Body of pancreas (tissue), 4 donors: ENCODE data around the gene CCT6B.

Experiments used
- CTCF ChIP-seq, 7 experiments: fragments of 450-650 bp in 4 of 7; fragments of 200-600 bp in 3 of 7; sonication (generic) in 3 of 7; IDR thresholded peaks; one replicate each; pipeline ENCODE4 v1.5.1; 2016 to 2019; ENCODE audit warnings: antibody characterized with exemption in 7 of 7
- POLR2A ChIP-seq, 3 donors: fragments of 450-650 bp; IDR thresholded peaks; one replicate each; pipeline ENCODE4 v1.6.1; 2016; ENCODE audit warnings: antibody characterized with exemption in 3 of 3, mild to moderate bottlenecking in 2 of 3

- TF ChIP-seq CTCF (IDR thresholded peaks at IDR 0.05) (no peak), POLR2A (IDR thresholded peaks at IDR 0.05) (no peak)
These were observed 35.4 kb upstream of the CCT6B start for GRCh38 chr17:34996422-34997285.
